ENCODE data around the gene JPH2. TPM values are rescaled to one million over a fixed set of nuclear protein-coding genes. Genes with fewer than 3 reads are reported as not detected.

Gene JPH2
- polyA plus RNA-seq, 1 experiment, result 14.7 TPM

DNA sequence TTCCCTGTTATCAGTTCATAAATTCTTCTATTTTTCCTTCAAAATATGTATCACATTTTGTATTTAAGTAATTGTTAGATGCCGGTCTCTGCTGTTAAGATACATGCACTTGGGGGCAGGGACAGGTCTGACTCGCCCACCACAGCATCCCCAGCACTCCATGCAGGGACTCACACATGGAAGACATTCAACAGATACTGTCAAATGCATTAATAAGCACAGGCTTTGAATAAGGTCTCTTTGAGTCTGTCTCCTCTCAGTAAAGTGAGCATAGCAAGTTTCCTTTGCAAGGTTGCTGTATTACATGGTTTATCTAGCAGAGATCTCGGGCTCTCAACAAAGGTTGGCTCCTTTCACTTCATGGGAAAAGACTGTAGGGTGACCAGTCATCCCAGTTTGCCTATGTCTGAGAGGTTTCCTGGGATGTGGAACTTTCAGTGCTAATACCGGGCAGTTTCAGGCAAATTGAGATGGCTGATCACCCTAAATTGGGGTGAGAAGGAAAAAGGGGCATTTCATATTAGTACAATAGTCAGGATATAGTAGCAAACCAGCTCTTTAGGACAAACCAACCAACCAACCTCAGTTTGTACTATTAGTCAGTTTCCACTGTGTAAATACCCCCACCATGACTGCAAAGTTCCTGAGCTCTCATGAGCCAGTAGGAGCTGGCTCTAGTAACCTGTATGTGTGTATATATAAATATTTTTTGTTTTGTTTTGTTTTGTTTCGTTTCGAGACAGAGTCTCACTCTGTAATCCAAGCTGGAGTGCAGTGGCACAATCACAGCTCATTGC lies 15.0 kb downstream of the JPH2 start:
- Histone ChIP-seq H3K27me3 (ENCODE audit: control insufficient read depth, insufficient read depth, low read length) (no peaks in the 10 kb centered on the region), H3K36me3 (ENCODE audit: control insufficient read depth, insufficient read depth, low read length) (0 out of 2 replicates have a peak, but pooled peaks cover 2% of the 10 kb centered on the region), H3K4me3 (ENCODE audit: low read depth, low read length) (no peak overlapping the region)
- TF ChIP-seq, protein P1, sequence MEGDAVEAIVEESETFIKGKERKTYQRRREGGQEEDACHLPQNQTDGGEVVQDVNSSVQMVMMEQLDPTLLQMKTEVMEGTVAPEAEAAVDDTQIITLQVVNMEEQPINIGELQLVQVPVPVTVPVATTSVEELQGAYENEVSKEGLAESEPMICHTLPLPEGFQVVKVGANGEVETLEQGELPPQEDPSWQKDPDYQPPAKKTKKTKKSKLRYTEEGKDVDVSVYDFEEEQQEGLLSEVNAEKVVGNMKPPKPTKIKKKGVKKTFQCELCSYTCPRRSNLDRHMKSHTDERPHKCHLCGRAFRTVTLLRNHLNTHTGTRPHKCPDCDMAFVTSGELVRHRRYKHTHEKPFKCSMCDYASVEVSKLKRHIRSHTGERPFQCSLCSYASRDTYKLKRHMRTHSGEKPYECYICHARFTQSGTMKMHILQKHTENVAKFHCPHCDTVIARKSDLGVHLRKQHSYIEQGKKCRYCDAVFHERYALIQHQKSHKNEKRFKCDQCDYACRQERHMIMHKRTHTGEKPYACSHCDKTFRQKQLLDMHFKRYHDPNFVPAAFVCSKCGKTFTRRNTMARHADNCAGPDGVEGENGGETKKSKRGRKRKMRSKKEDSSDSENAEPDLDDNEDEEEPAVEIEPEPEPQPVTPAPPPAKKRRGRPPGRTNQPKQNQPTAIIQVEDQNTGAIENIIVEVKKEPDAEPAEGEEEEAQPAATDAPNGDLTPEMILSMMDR (IDR thresholded peaks at IDR 0.05; ENCODE audit: insufficient read depth, low read depth, low read length), result no peak
- ChIA-PET POLR2A (no interaction called here), CTCF (interaction anchor here (1.2 to 3.1 kb wide), 2 partner anchors 19 kb away, joined by 3 to 12 read pairs; no protein-coding TSS in a partner anchor)
- DNase-seq (ENCODE audit: low read depth), result no peak

DNA sequence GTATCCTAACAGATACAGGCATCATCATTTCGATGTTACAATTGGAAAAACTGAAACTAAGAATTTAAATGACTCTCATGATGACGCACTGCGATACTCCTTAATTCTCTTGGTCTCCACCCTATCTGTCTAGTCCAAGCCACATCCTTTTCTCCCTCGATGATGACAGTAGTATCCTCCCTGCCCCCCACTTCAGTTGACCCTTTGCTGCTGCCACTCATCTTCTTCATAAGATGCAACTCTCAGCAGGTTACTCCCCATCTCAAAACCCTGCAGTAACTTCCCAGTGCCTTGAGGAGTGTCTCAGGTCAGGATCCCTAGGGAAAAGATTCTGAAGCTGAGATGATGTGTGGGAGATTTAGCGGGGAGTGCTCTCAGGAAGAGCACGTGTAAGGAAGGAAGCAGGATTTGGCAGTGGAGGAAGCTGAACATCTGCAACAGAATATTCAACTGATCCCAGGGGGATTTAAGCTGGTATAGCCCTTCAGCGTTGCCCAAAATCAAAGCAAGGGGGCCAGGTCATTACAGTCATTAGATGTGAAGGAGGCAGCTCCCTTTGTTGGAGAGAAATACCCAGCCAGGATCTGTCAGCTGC lies 16.1 kb downstream of the JPH2 start:
- H3K27me3 ChIP-seq (ENCODE audit: control insufficient read depth, insufficient read depth, low read length), result no peaks in the 10 kb centered on the region
- DNase-seq (ENCODE audit: low read depth), result no peak
- 0 out of 2 replicates have a peak, but pooled peaks cover 2% of the 10 kb centered on the region for H3K36me3 ChIP-seq (ENCODE audit: control insufficient read depth, insufficient read depth, low read length)
- POLR2A ChIA-PET, result no interaction called here
- TF ChIP-seq, protein P1 (IDR thresholded peaks at IDR 0.05; ENCODE audit: insufficient read depth, low read depth, low read length), result no peak
- CTCF ChIA-PET, result interaction anchor here (1.2 to 3.1 kb wide), 2 partner anchors 17 to 20 kb away, joined by 3 to 12 read pairs; no protein-coding TSS in a partner anchor
- no peak overlapping the region for H3K4me3 ChIP-seq (ENCODE audit: low read depth, low read length)

DNA sequence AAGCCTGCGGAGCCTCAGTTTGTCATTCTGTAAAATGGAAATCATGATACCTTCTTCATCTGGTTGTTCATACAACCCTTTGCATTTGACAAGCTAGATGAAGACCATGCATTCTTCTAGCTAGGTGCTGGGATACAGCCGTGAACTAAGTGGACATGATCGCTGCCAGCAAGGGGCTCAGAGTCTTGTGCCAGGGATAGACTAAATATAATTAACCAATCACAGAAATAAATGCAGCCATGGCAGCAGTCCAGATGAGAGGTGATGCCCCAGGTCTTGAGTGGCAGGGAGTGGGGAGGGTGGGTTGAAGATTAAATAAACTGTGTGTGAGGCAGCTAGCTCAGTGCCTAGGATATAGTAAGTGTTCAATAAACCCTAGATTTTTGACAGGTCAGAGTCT lies 19.3 kb downstream of the JPH2 start:
- TF ChIP-seq, protein P1 (IDR thresholded peaks at IDR 0.05; ENCODE audit: insufficient read depth, low read depth, low read length), result no peak
- no peaks in the 10 kb centered on the region for H3K27me3 ChIP-seq (ENCODE audit: control insufficient read depth, insufficient read depth, low read length)
- no peak overlapping the region for H3K4me3 ChIP-seq (ENCODE audit: low read depth, low read length)
- DNase-seq (ENCODE audit: low read depth), result no peak
- ChIA-PET POLR2A (no interaction called here), CTCF (interaction anchor here (2.8 kb wide), 1 partner anchor 52 kb away, joined by 20 read pairs; no protein-coding TSS in a partner anchor)
- no peaks in the 10 kb centered on the region for H3K36me3 ChIP-seq (ENCODE audit: control insufficient read depth, insufficient read depth, low read length)

GRCh38 chr20:44166477-44166876 lies 20.5 kb downstream of the JPH2 start:
- Histone ChIP-seq H3K36me3 (ENCODE audit: control insufficient read depth, insufficient read depth, low read length) (no peaks in the 10 kb centered on the region), H3K4me3 (ENCODE audit: low read depth, low read length) (no peak overlapping the region), H3K27me3 (ENCODE audit: control insufficient read depth, insufficient read depth, low read length) (no peaks in the 10 kb centered on the region)
- ChIA-PET POLR2A (interaction anchor here (0.6 kb wide), 1 partner anchor 708 kb away, joined by 10 read pairs; no protein-coding TSS in a partner anchor), CTCF (interaction anchor here (0.8 to 2.8 kb wide), 3 partner anchors 21 to 50 kb away, joined by 3 to 20 read pairs (median 5); partner anchors contain the start of gene JPH2)
- TF ChIP-seq, protein P1 (IDR thresholded peaks at IDR 0.05; ENCODE audit: insufficient read depth, low read depth, low read length), result no peak
- peak; percentile 30 for DNase-seq (ENCODE audit: low read depth)

DNA sequence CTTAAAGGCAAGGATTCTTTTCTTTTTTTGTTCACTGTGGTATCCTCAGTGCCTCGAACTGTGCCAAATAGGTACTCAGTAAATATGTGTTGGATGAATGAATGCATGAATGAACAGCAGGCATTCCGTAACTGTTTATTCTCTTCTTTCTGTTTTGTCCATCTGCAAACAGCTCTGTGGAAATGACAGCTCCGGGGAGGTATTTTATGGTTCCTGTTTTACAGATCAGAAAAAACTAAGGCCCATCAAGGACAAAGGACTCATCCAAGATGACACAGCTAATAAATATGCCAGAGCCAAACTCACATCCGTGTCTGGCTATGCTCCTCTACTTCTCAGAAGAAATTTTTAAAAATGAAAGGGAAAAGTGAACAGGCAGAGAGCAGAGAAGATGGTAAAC lies 21.0 kb downstream of the JPH2 start:
- Histone ChIP-seq H3K36me3 (ENCODE audit: control insufficient read depth, insufficient read depth, low read length) (no peaks in the 10 kb centered on the region), H3K27me3 (ENCODE audit: control insufficient read depth, insufficient read depth, low read length) (no peaks in the 10 kb centered on the region), H3K4me3 (ENCODE audit: low read depth, low read length) (no peak overlapping the region)
- DNase-seq (ENCODE audit: low read depth), result no peak
- TF ChIP-seq, protein P1 (IDR thresholded peaks at IDR 0.05; ENCODE audit: insufficient read depth, low read depth, low read length), result no peak
- CTCF ChIA-PET, result interaction anchor here (0.9 to 2.8 kb wide), 3 partner anchors 15 to 50 kb away, joined by 5 to 20 read pairs (median 5); partner anchors contain the start of gene JPH2
- POLR2A ChIA-PET, result interaction anchor here (0.6 kb wide), 1 partner anchor 708 kb away, joined by 10 read pairs; no protein-coding TSS in a partner anchor

Measured in BJ (cell line).